Stimulated activated CD4-positive, alpha-beta T cell treated with anti-CD3 and anti-CD28 coated beads, Interleukin-2, amount 100 ng/mL, for 4 hours (primary cell): ENCODE measurements around the gene WDR88.
"Not testable (repeated sequence)": the region's sequence is repeated elsewhere in the genome, so short reads cannot be mapped to it uniquely, and the experiment has no call there.

Experiments
- DNase-seq: peaks from one replicate; pipeline ENCODE4 v3.0.0-alpha.2; 2020; ENCODE audit warnings: low read depth

WDR88 gene

GRCh38 chr19:33132021-33132420 lies at the start of gene WDR88:
Gene WDR88 (plus strand): TSS chr19:33132114. CDS start chr19:33132170, 56 bp downstream.
- no peak for DNase-seq

GRCh38 chr19:33085570-33086128 lies 46.3 kb upstream of the WDR88 start:
- no peak for DNase-seq

GRCh38 chr19:33086955-33087354 lies 45.0 kb upstream of the WDR88 start:
- DNase-seq = no peak

- no peak for DNase-seq
These were observed 42.9 kb upstream of the WDR88 start for GRCh38 chr19:33089010-33089409.

- DNase-seq = no peak
These were observed 41.7 kb upstream of the WDR88 start for GRCh38 chr19:33090179-33090578.

- no peak for DNase-seq
These were observed 38.3 kb upstream of the WDR88 start for GRCh38 chr19:33093420-33094210.

GRCh38 chr19:33094436-33095067 lies 37.4 kb upstream of the WDR88 start:
- DNase-seq = no peak

GRCh38 chr19:33096005-33096404 lies 35.9 kb upstream of the WDR88 start:
- no peak for DNase-seq

GRCh38 chr19:33098055-33098534 lies 33.8 kb upstream of the WDR88 start:
- DNase-seq = no peak

- DNase-seq = no peak
These were observed 30.8 kb upstream of the WDR88 start for GRCh38 chr19:33100894-33101644.

- DNase-seq = no peak
These were observed 29.0 kb upstream of the WDR88 start for GRCh38 chr19:33102893-33103292.

- DNase-seq = no peak
These were observed 23.8 kb upstream of the WDR88 start for GRCh38 chr19:33108161-33108560.

GRCh38 chr19:33110137-33110910 lies 21.6 kb upstream of the WDR88 start:
- no peak for DNase-seq

GRCh38 chr19:33111587-33111986 lies 20.3 kb upstream of the WDR88 start:
- DNase-seq = no peak

GRCh38 chr19:33114312-33114711 lies 17.6 kb upstream of the WDR88 start:
- no peak for DNase-seq

GRCh38 chr19:33117501-33117900 lies 14.4 kb upstream of the WDR88 start:
- DNase-seq = no peak

- no peak for DNase-seq
These were observed 13.3 kb upstream of the WDR88 start for GRCh38 chr19:33118643-33119042.

GRCh38 chr19:33124207-33125098 lies 7.5 kb upstream of the WDR88 start:
- DNase-seq = no peak

GRCh38 chr19:33125929-33126388 lies 6.0 kb upstream of the WDR88 start:
- peak; percentile 33 for DNase-seq

- not testable (repeated sequence) for DNase-seq
These were observed 5.2 kb upstream of the WDR88 start for GRCh38 chr19:33126712-33127111.
